GM12878 (cell line): Measurements from ENCODE around the gene PTK6. TPM values are rescaled to one million over a fixed set of nuclear protein-coding genes. Genes with fewer than 3 reads are reported as not detected.

Experiments
- ATAC-seq: fragments of 200-7000 bp; cut with Tn5 transposase; 3 replicates; pipeline ENCODE4 v1.9.1; 2020; ENCODE audit warnings: mild to moderate bottlenecking, moderate library complexity
- BruUV-seq: library from RNA; stranded (reverse); fragments of 400-500 nt; replicated peaks from 2 replicates; lab custom pipeline; 2021; lab: Mats Ljungman, UMichigan
- CTCF ChIA-PET: fragments of 300-600 bp; sonication (Branson Sonifier 250); formaldehyde crosslinking; extraction: SDS; loops from one replicate; lab custom pipeline; 2021; ENCODE audit warnings: inconsistent platforms; lab: Yijun Ruan, JAX
- POLR2A ChIA-PET: fragments of 350-600 bp; formaldehyde crosslinking; extraction: SDS; loops from one replicate; lab custom pipeline; 2021; ENCODE audit warnings: inconsistent platforms; lab: Charles Lee
- RAD21 ChIA-PET: fragments of 300-600 bp; sonication (Branson Sonifier 250); formaldehyde crosslinking; loops from one replicate; lab custom pipeline; 2023; ENCODE audit warnings: antibody characterized with exemption; ENCODE audit not compliant: unreplicated experiment; lab: Charles Lee
- SMC1A ChIA-PET: fragments of 300-600 bp; sonication (Branson Sonifier 250); formaldehyde crosslinking; loops from one replicate; lab custom pipeline; 2023; ENCODE audit not compliant: unreplicated experiment, uncharacterized antibody; lab: Charles Lee
- DNase-seq: peaks from one replicate; pipeline ENCODE4 v3.0.0-alpha.2; 2011; ENCODE audit warnings: low read depth, low spot score
- FAIRE-seq: peaks from 3 replicates; lab custom pipeline; 2011; peaks lifted over from hg19 to GRCh38; lab: Jason Lieb, UNC
- H2AFZ ChIP-seq: 2 replicates; pipeline ENCODE4 v1.6.0; 2011; ENCODE audit warnings: low read depth, low read length, control low read depth; ENCODE audit not compliant: control insufficient read depth
- H3K27ac ChIP-seq: 2 replicates; pipeline ENCODE4 v1.5.1; 2011; ENCODE audit warnings: control low read depth; ENCODE audit not compliant: control insufficient read depth, insufficient read depth
- H3K27me3 ChIP-seq, 2 experiments: replicated peaks in 1 of 2; 2 replicates each; pipeline versions ENCODE4 v1.6.0 to v1.6.1; 2011; ENCODE audit warnings: low read length in 1 of 2; ENCODE audit not compliant: control insufficient read depth in 2 of 2, insufficient read depth in 2 of 2
- H3K36me3 ChIP-seq, 2 experiments: 2 replicates each; pipeline ENCODE4 v1.5.1; 2011; ENCODE audit warnings: low read length in 1 of 2; ENCODE audit not compliant: control insufficient read depth in 2 of 2, insufficient read depth in 2 of 2
- H3K4me1 ChIP-seq: 2 replicates; pipeline ENCODE4 v1.6.1; 2011; ENCODE audit warnings: mild to moderate bottlenecking, low read length, moderate library complexity, mixed read lengths; ENCODE audit not compliant: control insufficient read depth, insufficient read depth
- H3K4me2 ChIP-seq: 2 replicates; pipeline ENCODE4 v1.6.0; 2011; ENCODE audit warnings: control low read depth; ENCODE audit not compliant: control insufficient read depth, insufficient read depth
- H3K4me3 ChIP-seq: fragments of 200-600 bp; sonication (generic); 2 replicates; pipeline ENCODE4 v1.5.1; 2016
- H3K79me2 ChIP-seq: 2 replicates; pipeline ENCODE4 v1.6.0; 2011; ENCODE audit warnings: low read length; ENCODE audit not compliant: control insufficient read depth, insufficient read depth
- H3K9ac ChIP-seq: 2 replicates; pipeline ENCODE4 v1.8.0; 2011; ENCODE audit warnings: low read length, control low read depth, mixed read lengths; ENCODE audit not compliant: control insufficient read depth, insufficient read depth
- H3K9me3 ChIP-seq: replicated peaks from 3 replicates; pipeline ENCODE4 v1.5.1; 2011; ENCODE audit warnings: mild to moderate bottlenecking, low read length; ENCODE audit not compliant: control insufficient read depth, insufficient read depth
- H4K20me1 ChIP-seq: 2 replicates; pipeline ENCODE4 v1.6.0; 2011; ENCODE audit not compliant: control insufficient read depth, insufficient read depth
- BACH1 ChIP-seq: fragments of 450-650 bp; IDR thresholded peaks from 2 replicates; pipeline ENCODE4 v1.6.1; 2017; ENCODE audit warnings: mild to moderate bottlenecking, borderline replicate concordance
- CHD1 ChIP-seq: IDR thresholded peaks from 2 replicates; pipeline ENCODE4 v1.6.1; 2012; ENCODE audit warnings: low read depth, low read length, improper control_type of control experiment
- CUX1 ChIP-seq: IDR thresholded peaks from 2 replicates; pipeline ENCODE4 v1.6.1; 2012; ENCODE audit warnings: improper control_type of control experiment, low read depth, low read length; ENCODE audit not compliant: insufficient replicate concordance
- DPF2 ChIP-seq: fragments of 450-650 bp; IDR thresholded peaks from 2 replicates; pipeline ENCODE4 v1.6.1; 2017; ENCODE audit warnings: mild to moderate bottlenecking
- FOXK2 ChIP-seq: fragments of 450-650 bp; IDR thresholded peaks from 2 replicates; pipeline ENCODE4 v1.6.1; 2017; ENCODE audit warnings: mild to moderate bottlenecking, moderate library complexity
- JUND ChIP-seq: IDR thresholded peaks from 2 replicates; pipeline ENCODE4 v1.6.1; 2012; ENCODE audit warnings: low read depth, mild to moderate bottlenecking, low read length, improper control_type of control experiment, moderate library complexity
- KAT2A ChIP-seq: conservative IDR thresholded peaks from 2 replicates; pipeline ENCODE4 v1.6.1; 2011; ENCODE audit warnings: low read depth, low read length; ENCODE audit not compliant: control insufficient read depth
- MAX ChIP-seq: IDR thresholded peaks from 2 replicates; pipeline ENCODE4 v1.6.1; 2012; ENCODE audit warnings: low read depth, low read length, improper control_type of control experiment
- MXI1 ChIP-seq: fragments of 150-350 bp; IDR thresholded peaks from 2 replicates; pipeline ENCODE4 v1.6.1; 2011; ENCODE audit warnings: low read depth, mild to moderate bottlenecking, inconsistent platforms, low read length, improper control_type of control experiment
- PKNOX1 ChIP-seq: fragments of 450-650 bp; IDR thresholded peaks from 2 replicates; pipeline ENCODE4 v1.6.1; 2016; ENCODE audit warnings: mild to moderate bottlenecking
- POLR2AphosphoS5 ChIP-seq: IDR thresholded peaks from 2 replicates; pipeline ENCODE4 v1.6.1; 2011; ENCODE audit warnings: mild to moderate bottlenecking, low read length, inconsistent platforms
- SP1 ChIP-seq: IDR thresholded peaks from one replicate; pipeline ENCODE4 v1.6.1; 2011; ENCODE audit warnings: low read depth, low read length
- STAT1 ChIP-seq: fragments of 450-650 bp; conservative IDR thresholded peaks from 2 replicates; pipeline ENCODE4 v1.6.1; 2014; ENCODE audit warnings: antibody characterized with exemption, mild to moderate bottlenecking
- YY1 ChIP-seq: IDR thresholded peaks from 2 replicates; pipeline ENCODE4 v1.6.1; 2011; ENCODE audit warnings: low read depth, mild to moderate bottlenecking, low read length
- ZBTB33 ChIP-seq: fragments of 450-650 bp; IDR thresholded peaks from 2 replicates; pipeline ENCODE4 v1.6.1; 2017; ENCODE audit warnings: mild to moderate bottlenecking
- ZNF622 ChIP-seq: fragments of 450-650 bp; IDR thresholded peaks from 2 replicates; pipeline ENCODE4 v1.6.1; 2017; ENCODE audit warnings: mild to moderate bottlenecking, inconsistent platforms
- WGBS: methylation state at CpG from one replicate; pipeline ENCODE4 v1.1.6; 2016; ENCODE audit warnings: low lambda C conversion rate; ENCODE audit not compliant: insufficient replicate concordance, insufficient coverage; ENCODE audit errors: missing lambda C conversion rate; 5-methylcytosine and 5-hydroxymethylcytosine counted together
- in situ Hi-C: fragments of 300-500 bp; cut with MboI; formaldehyde crosslinking; loops from 9 replicates; pipeline ENCODE4 v1.14.3; 2018; ENCODE audit warnings: mixed read lengths
- intact Hi-C: fragments of 100-400 bp; cut with micrococcal nuclease; formaldehyde crosslinking; loops from one replicate; pipeline ENCODE4 v1.14.2; 2022; ENCODE audit not compliant: unreplicated experiment
- polyA plus RNA-seq, 11 experiments: library from polyadenylated mRNA; depleted of rRNA in 4 of 11; unstranded in 6 of 11; stranded (reverse) in 5 of 11; fragments of >200 nt; fragmentation: Nextera tagmentation in 4 of 11; fragmentation: Illumina TruSeq in 1 of 11; extraction: Ambion mirVana in 4 of 11; extraction: Trizol in 1 of 11; gene quantifications; 1 replicate in 1 of 11; 2 replicates in 10 of 11; pipeline versions ENCODE4 v1.2.1 to v1.2.3, GENCODE V29; 2011 to 2016; ENCODE audit warnings: inconsistent platforms in 2 of 11, missing spikeins in 2 of 11, low read depth in 1 of 11
- total RNA-seq, 4 experiments: library from RNA; depleted of rRNA in 3 of 4; stranded (reverse); fragments of >200 nt in 3 of 4; fragmentation: Illumina TruSeq in 1 of 4; extraction: Trizol in 1 of 4; gene quantifications; 2 replicates each; pipeline versions ENCODE4 v1.2.1 to v1.2.3, GENCODE V29; 2013 to 2021

The PTK6 gene
- total and polyA plus RNA-seq, 10 of the 15 experiments (the other 5 are each of a cell fraction or from before 2014, with no cell fraction given) = 0.02 to 0.21 (median 0.09) TPM; not detected in 3

GRCh38 chr20:63488315-63489251 is 48.6 kb downstream of the PTK6 start:
- DNase-seq = no peak
- ChIA-PET SMC1A (no interaction called here), RAD21 (no interaction called here), CTCF (interaction anchor here (0.6 kb wide), 1 partner anchor 298 kb away, joined by 4 read pairs; no protein-coding TSS in a partner anchor), POLR2A (no interaction called here)
- Histone ChIP-seq H3K79me2 (no peaks in the 10 kb centered on the region), H3K4me2 (no peak overlapping the region), H2AFZ (no peak overlapping the region), H3K4me1 (no peaks in the 10 kb centered on the region), H3K9ac (no peak overlapping the region), H4K20me1 (no peaks in the 10 kb centered on the region), H3K27me3 (peaks cover 0 to 1% of the 10 kb centered on the region in 2 experiments; a peak in 1 of 4 replicates), H3K27ac (no peak overlapping the region), H3K9me3 (no peaks in the 10 kb centered on the region), H3K4me3 (no peak overlapping the region), H3K36me3 (no peaks in the 10 kb centered on the region)
- no peak for ATAC-seq
- FAIRE-seq = no peak
- in situ Hi-C loops = no loop called here
- no TSS peak for BruUV-seq
- intact Hi-C loops = no loop called here
- 45% methylated on average over 36 of the region's 83 CpGs for WGBS
- TF ChIP-seq STAT1 (no peak), MAX (no peak), BACH1 (no peak), ZBTB33 (no peak), JUND (no peak), PKNOX1 (no peak), DPF2 (no peak), KAT2A (no peak), ZNF622 (no peak), FOXK2 (no peak), CUX1 (no peak), CHD1 (no peak), MXI1 (no peak), POLR2AphosphoS5 (no peak), YY1 (no peak), SP1 (no peak)
